ENCODE data around the gene LCE3A.
"Not testable (repeated sequence)": the region's sequence is repeated elsewhere in the genome, so short reads cannot be mapped to it uniquely, and the experiment has no call there.

The LCE3A gene

GRCh38 chr1:152622803-152623202, at the start of gene LCE3A:
TSS of gene LCE3A (minus strand) at chr1:152623103. CDS start at chr1:152623103, 0 bp downstream.
- peak; percentile 27 for DNase-seq

GRCh38 chr1:152667648-152668047, 44.7 kb upstream of the LCE3A start:
- no peak for DNase-seq

- not testable (repeated sequence) for DNase-seq
Measured at GRCh38 chr1:152666171-152666570, 43.3 kb upstream of the LCE3A start.

- DNase-seq, result no peak
Measured at GRCh38 chr1:152663098-152663497, 40.2 kb upstream of the LCE3A start, which contains the start of gene LCE2D. TSS of gene LCE2D (plus strand) at chr1:152663380. CDS start at chr1:152664106, 726 bp downstream.

- no peak for DNase-seq
Measured at GRCh38 chr1:152658649-152659048, 35.7 kb upstream of the LCE3A start.

- no peak for DNase-seq
Measured at GRCh38 chr1:152657677-152658076, 34.8 kb upstream of the LCE3A start.

GRCh38 chr1:152656459-152656858, 33.6 kb upstream of the LCE3A start:
- DNase-seq, result no peak

GRCh38 chr1:152654110-152654509, 31.2 kb upstream of the LCE3A start:
- peak; percentile 79 for DNase-seq

GRCh38 chr1:152646656-152647055, 23.8 kb upstream of the LCE3A start:
- no peak for DNase-seq

- no peak for DNase-seq
Measured at GRCh38 chr1:152645146-152645545, 22.2 kb upstream of the LCE3A start.

- no peak for DNase-seq
Measured at GRCh38 chr1:152643945-152644344, 21.0 kb upstream of the LCE3A start.

- no peak for DNase-seq
Measured at GRCh38 chr1:152640351-152640750, 17.4 kb upstream of the LCE3A start.

- DNase-seq, result no peak
Measured at GRCh38 chr1:152630596-152630995, 7.7 kb upstream of the LCE3A start.

- DNase-seq, result no peak
Measured at GRCh38 chr1:152626744-152627143, 3.8 kb upstream of the LCE3A start.

- DNase-seq, result peak; percentile 37
Measured at GRCh38 chr1:152623203-152623844, 421 bp upstream of the LCE3A start.

GRCh38 chr1:152621993-152622392, 910 bp downstream of the LCE3A start:
- no peak for DNase-seq

- no peak for DNase-seq
Measured at GRCh38 chr1:152613511-152613910, 9.4 kb downstream of the LCE3A start, which contains the start of gene LCE3B. TSS of gene LCE3B (plus strand) at chr1:152613811. CDS start at chr1:152613811, 0 bp downstream.

GRCh38 chr1:152599934-152600333, 23.0 kb downstream of the LCE3A start, which contains the start of gene LCE3C:
TSS of gene LCE3C (plus strand) at chr1:152600234. CDS start at chr1:152600732, 498 bp downstream.
- DNase-seq, result no peak

- no peak for DNase-seq
Measured at GRCh38 chr1:152596986-152597385, 25.9 kb downstream of the LCE3A start.

GRCh38 chr1:152585586-152585985, 37.3 kb downstream of the LCE3A start:
- peak; percentile 5 for DNase-seq

GRCh38 chr1:152582647-152583046, 40.3 kb downstream of the LCE3A start:
- DNase-seq, result no peak

GRCh38 chr1:152580433-152580832, 42.5 kb downstream of the LCE3A start, which contains the start of gene LCE3D:
TSS of gene LCE3D (minus strand) at chr1:152580516. CDS start at chr1:152579936, 580 bp downstream.
- no peak for DNase-seq

- not testable (repeated sequence) for DNase-seq
Measured at GRCh38 chr1:152579526-152579925, 43.4 kb downstream of the LCE3A start.

GRCh38 chr1:152577168-152577567, 45.7 kb downstream of the LCE3A start:
- no peak for DNase-seq
